HL-60 (cell line): Measurements from ENCODE around the gene ATXN2.

Experiments
- DNase-seq, 2 experiments: peaks; one replicate each; pipeline ENCODE4 v3.0.0-alpha.2; 2010 to 2020; ENCODE audit warnings: low read depth in 1 of 2, low spot score in 1 of 2
- H3K27ac ChIP-seq: fragments of 250-450 bp; sonication (Bioruptor Pico); replicated peaks from 2 replicates; pipeline ENCODE4 v1.5.1; 2020; ENCODE audit warnings: mild to moderate bottlenecking, moderate library complexity
- H3K27me3 ChIP-seq: fragments of 250-450 bp; sonication (Bioruptor Pico); 2 replicates; pipeline ENCODE4 v1.5.1; 2021; ENCODE audit warnings: mild to moderate bottlenecking, moderate library complexity; ENCODE audit not compliant: insufficient read depth, poor library complexity, severe bottlenecking
- H3K4me3 ChIP-seq: replicated peaks from 2 replicates; pipeline ENCODE4 v1.5.1; 2011; ENCODE audit warnings: mild to moderate bottlenecking, control low read depth, low read length; ENCODE audit not compliant: insufficient read depth
- GABPA ChIP-seq: IDR thresholded peaks from 2 replicates; pipeline ENCODE4 v1.6.1; 2012; ENCODE audit warnings: low read depth
- POLR2AphosphoS5 ChIP-seq: IDR thresholded peaks from 2 replicates; pipeline ENCODE4 v1.6.1; 2012; ENCODE audit warnings: low read depth
- SPI1 ChIP-seq: IDR thresholded peaks from 2 replicates; pipeline ENCODE4 v1.6.1; 2012; ENCODE audit warnings: low read depth, mild to moderate bottlenecking, borderline replicate concordance
- TF ChIP-seq, protein P1 (sequence below): IDR thresholded peaks from 2 replicates; pipeline ENCODE4 v1.6.1; 2012; ENCODE audit warnings: low read depth; ENCODE audit not compliant: insufficient replicate concordance
- TF ChIP-seq, protein P2 (sequence below): IDR thresholded peaks from one replicate; pipeline ENCODE4 v1.5.1; 2011; ENCODE audit warnings: low read length, control low read depth, inconsistent platforms; ENCODE audit not compliant: insufficient read depth

Gene ATXN2

DNA sequence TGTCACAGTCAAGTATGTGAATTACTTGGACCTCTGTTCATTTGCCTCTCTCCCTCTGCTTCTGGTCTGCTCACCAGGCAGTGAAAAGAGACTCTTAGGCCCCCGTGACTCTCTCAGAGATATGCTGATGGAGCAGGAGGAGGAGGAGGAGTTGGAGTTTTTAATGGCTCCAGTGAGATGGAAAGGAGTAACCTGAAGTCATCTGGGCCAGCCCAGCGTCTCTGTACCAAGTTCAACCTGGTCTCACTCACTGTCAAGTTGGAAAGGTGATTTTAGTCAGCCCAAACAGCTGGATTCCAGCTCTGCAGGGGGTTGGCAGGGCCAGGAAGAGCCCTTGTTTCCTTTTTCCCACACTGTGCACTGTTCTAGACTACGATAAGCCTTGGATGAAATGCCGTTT lies 144.8 kb downstream of the ATXN2 start:
- TF ChIP-seq SPI1: no peak
- TF ChIP-seq, protein P1, sequence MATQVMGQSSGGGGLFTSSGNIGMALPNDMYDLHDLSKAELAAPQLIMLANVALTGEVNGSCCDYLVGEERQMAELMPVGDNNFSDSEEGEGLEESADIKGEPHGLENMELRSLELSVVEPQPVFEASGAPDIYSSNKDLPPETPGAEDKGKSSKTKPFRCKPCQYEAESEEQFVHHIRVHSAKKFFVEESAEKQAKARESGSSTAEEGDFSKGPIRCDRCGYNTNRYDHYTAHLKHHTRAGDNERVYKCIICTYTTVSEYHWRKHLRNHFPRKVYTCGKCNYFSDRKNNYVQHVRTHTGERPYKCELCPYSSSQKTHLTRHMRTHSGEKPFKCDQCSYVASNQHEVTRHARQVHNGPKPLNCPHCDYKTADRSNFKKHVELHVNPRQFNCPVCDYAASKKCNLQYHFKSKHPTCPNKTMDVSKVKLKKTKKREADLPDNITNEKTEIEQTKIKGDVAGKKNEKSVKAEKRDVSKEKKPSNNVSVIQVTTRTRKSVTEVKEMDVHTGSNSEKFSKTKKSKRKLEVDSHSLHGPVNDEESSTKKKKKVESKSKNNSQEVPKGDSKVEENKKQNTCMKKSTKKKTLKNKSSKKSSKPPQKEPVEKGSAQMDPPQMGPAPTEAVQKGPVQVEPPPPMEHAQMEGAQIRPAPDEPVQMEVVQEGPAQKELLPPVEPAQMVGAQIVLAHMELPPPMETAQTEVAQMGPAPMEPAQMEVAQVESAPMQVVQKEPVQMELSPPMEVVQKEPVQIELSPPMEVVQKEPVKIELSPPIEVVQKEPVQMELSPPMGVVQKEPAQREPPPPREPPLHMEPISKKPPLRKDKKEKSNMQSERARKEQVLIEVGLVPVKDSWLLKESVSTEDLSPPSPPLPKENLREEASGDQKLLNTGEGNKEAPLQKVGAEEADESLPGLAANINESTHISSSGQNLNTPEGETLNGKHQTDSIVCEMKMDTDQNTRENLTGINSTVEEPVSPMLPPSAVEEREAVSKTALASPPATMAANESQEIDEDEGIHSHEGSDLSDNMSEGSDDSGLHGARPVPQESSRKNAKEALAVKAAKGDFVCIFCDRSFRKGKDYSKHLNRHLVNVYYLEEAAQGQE: no peak
- TF ChIP-seq, protein P2, sequence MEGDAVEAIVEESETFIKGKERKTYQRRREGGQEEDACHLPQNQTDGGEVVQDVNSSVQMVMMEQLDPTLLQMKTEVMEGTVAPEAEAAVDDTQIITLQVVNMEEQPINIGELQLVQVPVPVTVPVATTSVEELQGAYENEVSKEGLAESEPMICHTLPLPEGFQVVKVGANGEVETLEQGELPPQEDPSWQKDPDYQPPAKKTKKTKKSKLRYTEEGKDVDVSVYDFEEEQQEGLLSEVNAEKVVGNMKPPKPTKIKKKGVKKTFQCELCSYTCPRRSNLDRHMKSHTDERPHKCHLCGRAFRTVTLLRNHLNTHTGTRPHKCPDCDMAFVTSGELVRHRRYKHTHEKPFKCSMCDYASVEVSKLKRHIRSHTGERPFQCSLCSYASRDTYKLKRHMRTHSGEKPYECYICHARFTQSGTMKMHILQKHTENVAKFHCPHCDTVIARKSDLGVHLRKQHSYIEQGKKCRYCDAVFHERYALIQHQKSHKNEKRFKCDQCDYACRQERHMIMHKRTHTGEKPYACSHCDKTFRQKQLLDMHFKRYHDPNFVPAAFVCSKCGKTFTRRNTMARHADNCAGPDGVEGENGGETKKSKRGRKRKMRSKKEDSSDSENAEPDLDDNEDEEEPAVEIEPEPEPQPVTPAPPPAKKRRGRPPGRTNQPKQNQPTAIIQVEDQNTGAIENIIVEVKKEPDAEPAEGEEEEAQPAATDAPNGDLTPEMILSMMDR: no peak
- H3K27me3 ChIP-seq: no peaks in the 10 kb centered on the region
- no peak for DNase-seq
- no peak overlapping the region for H3K4me3 ChIP-seq
- H3K27ac ChIP-seq: no peak overlapping the region

DNA sequence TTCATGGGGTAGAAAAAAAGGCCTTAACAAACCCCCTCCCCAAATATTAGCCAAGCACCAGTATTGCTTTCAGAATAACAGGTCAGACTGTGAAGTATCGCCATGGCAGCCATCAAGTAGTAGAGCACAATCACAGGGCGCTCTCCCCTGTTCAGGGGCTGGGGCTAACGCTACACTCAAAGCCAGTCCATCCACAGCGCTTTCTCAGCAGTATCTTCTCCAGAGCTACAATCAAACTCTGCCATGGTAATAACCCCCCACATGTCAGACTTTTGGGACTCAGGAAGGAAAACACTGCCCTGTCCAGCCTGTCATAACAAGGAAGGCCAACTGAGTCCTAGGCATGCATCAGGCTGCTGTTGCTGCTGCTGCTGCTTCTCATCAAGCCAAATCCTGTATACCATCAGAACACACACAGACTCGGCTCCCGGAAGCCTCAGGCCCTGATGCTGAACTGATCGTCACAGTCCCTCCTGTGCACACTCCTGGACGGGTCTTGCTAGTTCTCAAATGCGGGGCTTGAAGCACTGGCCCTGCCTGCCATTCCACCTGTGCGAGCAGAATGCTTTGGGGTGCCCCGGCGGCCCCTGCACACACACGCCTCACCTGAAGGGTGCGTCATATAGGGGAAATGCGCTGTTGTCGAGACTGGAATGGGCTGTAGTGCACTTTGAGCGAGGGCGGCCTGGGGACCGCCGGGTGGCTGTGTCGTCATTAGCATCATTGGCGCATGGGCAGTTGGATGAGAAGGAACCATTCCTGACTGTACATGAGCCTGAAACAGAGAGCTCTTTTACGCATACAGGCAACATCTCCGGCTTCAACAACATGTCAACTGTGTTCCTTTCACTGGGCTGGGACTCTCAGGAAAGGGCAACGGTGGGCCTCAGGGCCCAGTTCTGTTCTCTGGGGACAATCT lies 145.8 kb downstream of the ATXN2 start:
- Histone ChIP-seq H3K27me3 (no peaks in the 10 kb centered on the region), H3K4me3 (no peak overlapping the region), H3K27ac (no peak overlapping the region)
- no peak for TF ChIP-seq SPI1
- DNase-seq: no peak

DNA sequence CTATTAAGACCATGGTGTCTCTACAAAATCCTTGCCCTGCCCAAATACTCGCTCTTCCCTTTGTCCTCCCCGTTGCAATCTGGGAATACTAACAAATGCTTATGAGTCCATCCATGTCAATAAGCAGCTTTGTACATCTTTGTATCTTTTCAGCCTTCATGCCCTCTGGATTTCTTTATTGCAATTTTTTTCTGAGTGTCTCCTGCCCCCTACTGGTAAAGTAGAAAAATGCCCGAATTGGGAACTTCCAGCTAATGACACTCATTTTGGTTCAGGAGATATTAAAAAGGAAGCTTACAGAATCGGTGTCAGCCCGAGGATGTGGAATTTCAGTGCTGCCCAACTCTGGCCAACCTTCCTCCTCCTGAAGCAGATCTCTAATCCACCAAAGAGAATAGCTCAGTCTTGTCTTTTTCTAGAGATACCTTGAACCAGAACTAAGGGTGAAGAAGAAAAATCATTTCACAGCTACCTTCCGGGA lies 147.4 kb downstream of the ATXN2 start:
- DNase-seq: peak in 1 of 2 experiments; percentile 49
- Histone ChIP-seq H3K27me3 (no peaks in the 10 kb centered on the region), H3K4me3 (no peak overlapping the region), H3K27ac (no peak overlapping the region)
- TF ChIP-seq, protein P2: peak; percentile 43
- no peak for TF ChIP-seq POLR2AphosphoS5

DNA sequence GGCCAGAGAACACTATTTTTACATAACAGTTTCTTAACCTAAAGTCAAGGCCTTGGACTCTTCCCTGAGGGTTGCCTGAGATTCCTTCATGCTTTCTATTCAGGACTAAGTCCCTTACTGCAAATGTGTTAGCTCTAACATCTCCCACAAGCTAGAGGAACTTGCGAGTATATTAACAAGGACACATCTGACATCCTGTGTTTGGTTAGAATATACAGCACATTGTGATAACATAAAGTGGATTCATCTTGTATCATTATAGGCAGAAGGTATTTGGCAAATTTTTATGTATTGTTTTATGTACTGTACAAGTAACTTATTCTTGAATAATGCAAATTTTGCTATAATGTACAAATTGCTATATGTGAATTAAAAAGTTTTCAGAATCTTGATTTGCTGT lies 147.9 kb downstream of the ATXN2 start:
- TF ChIP-seq, protein P2: no peak
- no peak overlapping the region for H3K4me3 ChIP-seq
- H3K27me3 ChIP-seq: no peaks in the 10 kb centered on the region
- no peak overlapping the region for H3K27ac ChIP-seq
- DNase-seq: no peak

DNA sequence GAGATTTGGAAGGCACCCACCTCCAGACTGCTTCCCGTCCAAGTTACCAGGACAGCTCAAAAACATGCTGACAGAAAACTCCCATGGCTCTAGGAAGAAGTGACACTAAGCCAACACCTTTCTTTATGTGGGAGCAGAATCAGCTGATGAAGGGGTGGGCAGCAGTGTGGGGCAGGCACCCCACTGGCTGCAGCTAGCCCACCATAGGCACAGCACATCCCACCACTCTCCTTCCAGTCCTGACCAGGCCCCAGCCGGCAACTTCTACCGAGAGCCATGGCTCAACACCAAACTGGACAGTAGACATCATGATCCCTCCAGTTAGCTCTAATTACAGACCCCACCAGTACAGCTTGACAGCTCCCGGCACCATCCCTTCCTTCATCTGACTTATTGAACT lies 148.4 kb downstream of the ATXN2 start:
- no peak for DNase-seq
- no peak overlapping the region for H3K27ac ChIP-seq
- H3K27me3 ChIP-seq: no peaks in the 10 kb centered on the region
- TF ChIP-seq, protein P1: no peak
- TF ChIP-seq, protein P2: no peak
- TF ChIP-seq GABPA (no peak), POLR2AphosphoS5 (peak; percentile 29; the same call in 1 of the 2 replicates), SPI1 (no peak)
- H3K4me3 ChIP-seq: no peak overlapping the region
